B cell (primary cell): ENCODE results near the gene ATP6V1D. TPM values are rescaled to one million over a fixed set of nuclear protein-coding genes. Genes with fewer than 3 reads are reported as not detected.

Experiments used
- ATAC-seq: fragments of 200-7000 bp; cut with Tn5 transposase; one replicate; pipeline ENCODE4 v1.10.0; 2021; ENCODE audit warnings: low read depth, mild to moderate bottlenecking, moderate number of reproducible peaks, moderate library complexity
- CTCF ChIA-PET: fragments of 350-600 bp; sonication (Branson Sonifier 250); formaldehyde crosslinking; loops from one replicate; lab custom pipeline; 2021; ENCODE audit warnings: antibody characterized with exemption, inconsistent platforms; lab: Charles Lee
- POLR2A ChIA-PET: fragments of 350-600 bp; sonication (Branson Sonifier 250); formaldehyde crosslinking; loops from one replicate; lab custom pipeline; 2021; ENCODE audit warnings: antibody characterized with exemption; lab: Charles Lee
- DNase-seq: peaks from one replicate; pipeline ENCODE4 v3.0.0; 2013
- H2AFZ ChIP-seq: 2 replicates; pipeline ENCODE4 v1.6.1; 2012; ENCODE audit warnings: mild to moderate bottlenecking, low read depth, low read length; ENCODE audit not compliant: insufficient read depth, poor library complexity, severe bottlenecking
- H3K27ac ChIP-seq, 2 donors: 1 replicate in 1 of 2; 2 replicates in 1 of 2; pipeline ENCODE4 v1.5.1; 2012 to 2013; ENCODE audit warnings: low read length in 2 of 2, mild to moderate bottlenecking in 2 of 2, moderate library complexity in 1 of 2
- H3K27me3 ChIP-seq, 4 experiments: fragments of 200-600 bp in 1 of 4; sonication (generic) in 1 of 4; replicated peaks in 1 of 4; 1 replicate in 2 of 4; 2 replicates in 2 of 4; pipeline versions ENCODE4 v1.6.1 to v1.7.0; 2013 to 2016; ENCODE audit warnings: low read length in 3 of 4, mild to moderate bottlenecking in 2 of 4, mixed read lengths in 1 of 4, moderate library complexity in 1 of 4; ENCODE audit not compliant: insufficient read depth in 4 of 4, control insufficient read depth in 3 of 4; ENCODE audit errors: control extremely low read depth in 1 of 4
- H3K36me3 ChIP-seq, 2 experiments: replicated peaks in 1 of 2; 1 replicate in 1 of 2; 2 replicates in 1 of 2; pipeline versions ENCODE4 v1.6.1 to v1.7.1; 2013; ENCODE audit warnings: low read length in 1 of 2; ENCODE audit not compliant: insufficient read depth in 2 of 2, control insufficient read depth in 1 of 2; ENCODE audit errors: control extremely low read depth in 1 of 2, extremely low read depth in 1 of 2
- H3K4me1 ChIP-seq, 2 donors: fragments of 200-600 bp in 1 of 2; sonication (generic) in 1 of 2; 1 replicate in 1 of 2; 2 replicates in 1 of 2; pipeline versions ENCODE4 v1.5.1 to v1.6.1; 2013 to 2017; ENCODE audit warnings: low read length in 2 of 2; ENCODE audit not compliant: control insufficient read depth in 2 of 2, insufficient read depth in 2 of 2
- H3K4me2 ChIP-seq: replicated peaks from 2 replicates; pipeline ENCODE3; 2012; ENCODE audit warnings: mild to moderate bottlenecking, low read depth, low read length; ENCODE audit not compliant: poor library complexity, severe bottlenecking
- H3K4me3 ChIP-seq, 5 experiments: fragments of 200-600 bp in 1 of 5; sonication (generic) in 1 of 5; 1 replicate in 3 of 5; 2 replicates in 2 of 5; pipeline versions ENCODE4 v1.5.1 to v1.7.0; 2011 to 2016; ENCODE audit warnings: low read length in 4 of 5, mild to moderate bottlenecking in 4 of 5, low read depth in 2 of 5, control low read depth in 1 of 5, moderate library complexity in 1 of 5; ENCODE audit not compliant: insufficient read depth in 1 of 5; ENCODE audit errors: control extremely low read depth in 1 of 5, extremely low read depth in 1 of 5
- H3K79me2 ChIP-seq: fragments of 200-600 bp; sonication (generic); one replicate; pipeline ENCODE4 v1.6.0; 2016; ENCODE audit warnings: low read length; ENCODE audit not compliant: control insufficient read depth, insufficient read depth
- H3K9ac ChIP-seq: fragments of 200-600 bp; sonication (generic); 2 replicates; pipeline ENCODE4 v1.6.1; 2017; ENCODE audit warnings: mild to moderate bottlenecking, low read length, moderate library complexity
- H3K9me3 ChIP-seq, 3 donors: one replicate each; pipeline versions ENCODE4 v1.6.1 to v1.7.1; 2013; ENCODE audit warnings: low read length in 2 of 3; ENCODE audit not compliant: control insufficient read depth in 2 of 3, insufficient read depth in 1 of 3; ENCODE audit errors: control extremely low read depth in 1 of 3
- H4K20me1 ChIP-seq: 2 replicates; pipeline ENCODE4 v1.6.0; 2012; ENCODE audit warnings: mild to moderate bottlenecking, low read length; ENCODE audit not compliant: insufficient read depth, control insufficient read depth, poor library complexity, severe bottlenecking
- H3K27ac Mint-ChIP-seq: one replicate; pipeline ENCODE4 v1.8.0; 2021; ENCODE audit warnings: mixed read lengths
- H3K27me3 Mint-ChIP-seq: one replicate; pipeline ENCODE4 v1.8.0; 2021; ENCODE audit warnings: mixed read lengths
- H3K4me1 Mint-ChIP-seq: one replicate; pipeline ENCODE4 v1.8.0; 2021; ENCODE audit warnings: mixed read lengths
- H3K4me3 Mint-ChIP-seq: one replicate; pipeline ENCODE4 v1.8.0; 2021; ENCODE audit warnings: mixed read lengths
- H3K9me3 Mint-ChIP-seq: one replicate; pipeline ENCODE4 v1.8.0; 2022; ENCODE audit warnings: mixed read lengths; ENCODE audit not compliant: insufficient read depth
- CTCF ChIP-seq: fragments of 200-600 bp; IDR thresholded peaks from one replicate; pipeline ENCODE4 v1.8.0; 2022; ENCODE audit warnings: antibody characterized with exemption, mild to moderate bottlenecking
- EZH2 ChIP-seq: IDR thresholded peaks from 2 replicates; pipeline ENCODE4 v1.6.1; 2012; ENCODE audit warnings: borderline replicate concordance, low read depth, mild to moderate bottlenecking, moderate library complexity, low read length; ENCODE audit not compliant: insufficient read depth, poor library complexity, severe bottlenecking
- WGBS: methylation state at CpG from one replicate; pipeline ENCODE4 v1.1.5; 2013; ENCODE audit warnings: missing lambda C conversion rate; ENCODE audit not compliant: insufficient coverage; 5-methylcytosine and 5-hydroxymethylcytosine counted together
- intact Hi-C: fragments of 100-400 bp; cut with micrococcal nuclease; formaldehyde crosslinking; loops from one replicate; pipeline ENCODE4 v1.10.0; 2022
- polyA plus RNA-seq: library from polyadenylated mRNA; depleted of rRNA; stranded (reverse); fragments of >200 nt; gene quantifications from 2 replicates; pipeline ENCODE4 v1.2.3, GENCODE V29; 2012
- total RNA-seq, 2 donors: library from RNA; stranded (reverse); fragments of 120-200 nt in 1 of 2; gene quantifications; 1 replicate in 1 of 2; 2 replicates in 1 of 2; pipeline versions ENCODE4 v1.2.3 to v1.2.4, GENCODE V29; 2013 to 2022

ATP6V1D gene
- total and polyA plus RNA-seq, 2 donors (not counting 1 experiment from before 2014, with no cell fraction given), result 6.4 to 35.3 TPM

DNA sequence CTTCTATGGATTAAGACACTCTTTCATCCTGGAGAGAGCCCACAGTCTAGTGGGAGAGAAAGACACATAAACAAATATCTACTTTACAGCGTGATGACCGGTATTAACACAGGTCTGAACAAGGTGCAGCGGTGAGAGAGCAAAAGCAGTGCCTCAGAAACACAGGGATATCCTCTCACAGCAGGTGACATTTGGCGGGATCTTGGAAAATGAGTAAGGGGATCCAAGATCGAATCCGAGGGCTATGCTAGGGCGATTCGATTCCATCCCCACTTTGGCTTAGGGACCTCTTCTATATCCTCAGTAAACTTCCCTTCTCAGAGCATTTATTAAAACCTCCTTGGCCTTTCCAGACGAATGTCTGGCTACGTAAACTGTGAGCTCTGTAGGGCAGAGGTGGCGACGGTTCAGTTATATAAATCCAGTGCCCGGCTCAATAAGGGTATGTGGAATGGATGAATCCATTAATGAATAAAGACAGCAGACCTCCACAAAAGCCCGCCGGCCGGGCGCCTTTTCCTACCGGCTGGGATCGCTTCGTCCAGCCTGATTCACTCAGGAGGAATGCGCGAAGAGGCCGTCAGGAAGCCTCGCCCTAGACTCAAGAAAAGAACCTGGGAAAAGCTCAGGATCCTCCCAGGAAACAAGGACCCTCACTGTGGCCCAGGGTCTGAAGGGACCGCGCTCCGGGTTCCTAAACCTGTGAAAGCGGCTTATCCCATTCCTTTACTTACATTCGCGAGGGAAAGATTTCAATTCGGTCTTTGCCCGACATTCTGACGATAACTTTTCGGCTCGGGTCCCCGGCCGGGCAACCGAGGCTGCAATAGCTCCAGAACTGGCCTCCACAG lies 455 bp downstream of the ATP6V1D start:
- H3K27me3 Mint-ChIP-seq, result no peaks in the 10 kb centered on the region
- peak overlapping the region; percentile 92 to 95 for H3K27ac ChIP-seq
- no peaks in the 10 kb centered on the region for H3K27me3 ChIP-seq
- H3K36me3 ChIP-seq, result peaks cover 4 to 6% of the 10 kb centered on the region in 2 experiments
- 6% methylated on average over 33 of the region's 38 CpGs for WGBS
- H3K9me3 ChIP-seq, result no peaks in the 10 kb centered on the region
- H2AFZ ChIP-seq, result peak overlapping the region; percentile 96
- peaks cover 92% of the 10 kb centered on the region for H3K79me2 ChIP-seq
- CTCF ChIA-PET, result interaction anchor here (0.8 to 1.5 kb wide), 12 partner anchors 8 to 999 kb away, joined by 3 to 5 read pairs (median 3); partner anchors contain the start of genes PIGH and TMEM229B
- peak overlapping the region; percentile 96 for H3K9ac ChIP-seq
- intact Hi-C loops, result loop anchor here (1.0 kb wide), 2 partner anchors 129 to 457 kb away; partner anchors contain the start of genes TMEM229B and ZFYVE26
- peaks cover 26% of the 10 kb centered on the region in 2 donors for H3K4me1 ChIP-seq
- H3K4me3 Mint-ChIP-seq, result peak overlapping the region; percentile 100
- H3K27ac Mint-ChIP-seq, result peak overlapping the region; percentile 100
- POLR2A ChIA-PET, result interaction anchor here (0.8 kb wide), 1 partner anchor 241 kb away, joined by 4 read pairs; the partner anchor contains the start of gene PIGH
- H3K4me1 Mint-ChIP-seq, result peaks cover 48% of the 10 kb centered on the region
- ATAC-seq (no peak), DNase-seq (no peak)
- TF ChIP-seq CTCF, result no peak
- no peak for TF ChIP-seq EZH2
- H3K4me2 ChIP-seq, result peak overlapping the region; percentile 95
- H3K9me3 Mint-ChIP-seq, result no peaks in the 10 kb centered on the region
- H3K4me3 ChIP-seq, result peak overlapping the region; percentile 79 to 94 (median 93)
- peaks cover 28% of the 10 kb centered on the region for H4K20me1 ChIP-seq

GRCh38 chr14:67357969-67358354 lies 1.6 kb downstream of the ATP6V1D start:
- H3K9me3 Mint-ChIP-seq, result no peaks in the 10 kb centered on the region
- ChIA-PET CTCF (interaction anchor here (1.1 kb wide), 1 partner anchor 72 kb away, joined by 3 read pairs; no protein-coding TSS in a partner anchor), POLR2A (no interaction called here)
- intact Hi-C loops, result no loop called here
- H3K4me1 Mint-ChIP-seq, result peaks cover 44% of the 10 kb centered on the region
- DNase-seq, result no peak
- Histone ChIP-seq H3K4me2 (no peak overlapping the region), H3K27me3 (no peaks in the 10 kb centered on the region), H3K79me2 (peaks cover 91% of the 10 kb centered on the region), H3K9me3 (no peaks in the 10 kb centered on the region), H4K20me1 (peaks cover 23% of the 10 kb centered on the region), H3K4me1 (peaks cover 24 to 26% of the 10 kb centered on the region in 2 donors), H2AFZ (no peak overlapping the region), H3K36me3 (peaks cover 5 to 6% of the 10 kb centered on the region in 2 experiments), H3K27ac (no peak overlapping the region), H3K9ac (no peak overlapping the region), H3K4me3 (no peak overlapping the region)
- peak overlapping the region; percentile 100 for H3K4me3 Mint-ChIP-seq
- TF ChIP-seq CTCF, result no peak
- TF ChIP-seq EZH2, result no peak
- H3K27ac Mint-ChIP-seq, result no peak overlapping the region
- H3K27me3 Mint-ChIP-seq, result no peaks in the 10 kb centered on the region
- ATAC-seq, result no peak
- 97% methylated on average over 5 of the region's 9 CpGs for WGBS
